GM18909 (cell line): Measurements from ENCODE around the gene RTCA.

Source experiments
- ATAC-seq: cut with Tn5 transposase; IDR thresholded peaks from one replicate; pipeline ENCODE4 v1.9.1; 2021; ENCODE audit warnings: mild to moderate bottlenecking; ENCODE audit not compliant: unreplicated experiment, poor library complexity

Gene RTCA

DNA sequence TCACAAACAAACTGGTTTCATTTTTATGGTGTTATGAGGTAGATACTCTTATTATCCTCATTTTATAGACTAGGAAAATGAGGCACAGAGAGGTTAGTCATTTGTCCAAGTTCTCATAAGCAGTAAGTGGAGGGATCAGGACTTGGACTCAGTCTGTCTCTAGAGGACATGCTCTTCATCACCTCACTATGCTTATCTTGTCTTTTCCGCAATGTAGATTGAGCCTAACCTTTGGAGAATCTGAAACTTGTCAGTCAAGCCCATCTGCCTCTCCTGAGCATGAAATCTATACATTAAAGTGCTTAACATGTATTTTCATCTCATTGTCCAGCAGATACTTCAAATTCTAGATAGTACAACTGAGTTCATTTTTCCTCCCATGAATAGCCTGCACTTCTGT is 74.5 kb downstream of the RTCA start:
- no peak for ATAC-seq

DNA sequence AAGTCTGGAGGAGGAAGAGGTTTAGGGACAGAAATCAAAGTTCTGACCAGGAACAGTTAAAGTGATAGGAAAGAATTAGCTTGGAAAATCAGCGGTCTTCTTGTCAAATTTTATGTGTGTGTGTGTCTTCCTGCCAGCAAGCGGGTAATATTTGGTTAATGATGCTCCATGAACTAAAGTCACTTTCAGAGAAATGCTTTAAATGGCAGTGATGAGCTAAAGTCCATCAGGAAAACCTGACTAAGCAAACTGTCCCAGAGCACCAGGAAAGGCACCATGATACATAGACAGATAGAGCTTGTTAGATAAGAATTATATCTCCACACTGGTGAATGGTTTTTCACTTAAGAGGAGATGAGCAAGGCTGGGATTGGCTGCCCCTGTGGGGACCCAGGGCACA is 76.3 kb downstream of the RTCA start:
- ATAC-seq, result no peak
